Measurements from ENCODE around the gene COQ8B. TPM values are rescaled to one million over a fixed set of nuclear protein-coding genes. Genes with fewer than 3 reads are reported as not detected.
A peak's percentile ranks its signal among the peaks of the same experiment; 100 is the strongest.

Gene COQ8B
- total and polyA plus RNA-seq, 7 experiments from 2014 or later: 14.4 to 48.3 (median 36.9) TPM

DNA sequence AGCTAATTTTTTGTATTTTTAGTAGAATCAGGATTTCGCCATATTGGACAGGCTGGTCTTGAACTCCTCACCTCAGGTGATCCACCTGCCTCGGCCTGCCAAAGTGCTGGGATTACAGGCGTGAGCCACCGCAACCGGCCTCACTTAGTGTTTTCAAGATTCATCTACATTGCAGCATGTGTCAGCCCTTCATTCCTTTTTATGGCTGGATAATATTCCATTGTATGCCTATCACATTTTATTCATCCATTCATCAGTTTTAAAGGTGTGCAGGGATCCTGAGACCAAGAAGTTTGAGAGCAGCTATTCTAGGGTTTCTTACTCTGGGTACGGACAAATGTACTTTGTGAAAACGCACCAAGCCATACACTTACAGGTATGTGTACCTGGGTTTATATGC is 9.1 kb downstream of the COQ8B start:
- no peak overlapping the region for H3K27ac Mint-ChIP-seq

DNA sequence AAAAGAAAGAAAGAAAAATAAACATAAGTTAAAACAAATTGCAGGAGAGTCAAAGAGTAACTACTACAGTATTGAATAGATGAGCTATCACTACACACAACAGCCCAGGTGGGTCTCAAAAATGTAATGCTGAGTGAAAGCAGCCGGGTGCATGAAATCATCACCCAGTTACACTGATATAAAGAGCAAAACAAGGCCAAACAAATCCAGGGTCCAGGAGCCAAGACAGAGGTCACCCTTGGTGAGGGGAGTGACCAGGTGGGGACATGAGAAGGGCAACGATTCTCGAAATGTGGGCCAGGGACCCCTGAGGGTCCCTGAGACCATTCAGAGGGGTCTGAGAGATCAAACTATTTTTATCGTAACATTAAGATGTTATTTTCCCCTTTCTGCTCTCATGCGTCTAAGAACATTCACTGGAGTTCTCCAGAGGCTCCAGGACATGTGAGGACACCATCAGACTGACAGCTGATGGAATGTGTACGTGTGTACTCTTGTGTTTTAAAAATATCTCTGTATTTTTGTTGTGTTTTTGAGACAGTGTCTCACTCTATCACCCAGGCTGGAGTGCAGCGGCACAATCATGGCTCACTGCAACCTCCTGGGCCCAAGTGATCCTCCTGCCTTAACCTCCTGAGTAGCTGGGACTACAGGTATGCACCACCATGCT is 10.6 kb downstream of the COQ8B start:
- H3K4me1 ChIP-seq (ENCODE audit: control insufficient read depth in 2 of 2, insufficient read depth in 2 of 2, low read length in 2 of 2): no peaks in the 10 kb centered on the region
- no peaks in the 10 kb centered on the region for H3K27me3 Mint-ChIP-seq
- intact Hi-C loops (cut with micrococcal nuclease): no loop called here
- DNase-seq (no peak), ATAC-seq (no peak)
- H3K9me3 ChIP-seq (ENCODE audit: control insufficient read depth in 2 of 3, low read length in 3 of 3): no peaks in the 10 kb centered on the region
- H3K4me1 Mint-ChIP-seq: peaks cover 0 to 5% (median under 1%) of the 10 kb centered on the region in 7 donors
- no peaks in the 10 kb centered on the region for H3K9me3 Mint-ChIP-seq
- ChIA-PET POLR2A (interaction anchor here (0.6 kb wide), 1 partner anchor 111 kb away, joined by 3 read pairs; no protein-coding TSS in a partner anchor), CTCF (interaction anchor here (0.7 kb wide), 1 partner anchor 499 kb away, joined by 3 read pairs; no protein-coding TSS in a partner anchor)
- no peak overlapping the region for H3K27ac ChIP-seq (ENCODE audit: low read depth, low read length)
- H3K27me3 ChIP-seq (ENCODE audit: control insufficient read depth in 2 of 2, insufficient read depth in 2 of 2, low read length in 2 of 2): no peaks in the 10 kb centered on the region
- H3K4me3 Mint-ChIP-seq: no peak overlapping the region
- H3K36me3 ChIP-seq (ENCODE audit: control insufficient read depth in 2 of 3, insufficient read depth in 3 of 3, low read length in 3 of 3): peaks cover 3 to 79% (median 6%) of the 10 kb centered on the region in 3 experiments
- no peak overlapping the region for H3K4me3 ChIP-seq (ENCODE audit: low read length)
- H3K27ac Mint-ChIP-seq: peak overlapping the region in 1 of 9 donors; percentile 14
- H3K36me3 Mint-ChIP-seq: peaks cover 9 to 56% (median 26%) of the 10 kb centered on the region in 5 donors

More for the DNA sequence above, 9.1 kb downstream of the COQ8B start:
- intact Hi-C loops (cut with micrococcal nuclease): no loop called here
- ATAC-seq: no peak
- H3K4me3 ChIP-seq (ENCODE audit: low read length): no peak overlapping the region
- H3K27ac ChIP-seq (ENCODE audit: low read depth, low read length): no peak overlapping the region
- ChIA-PET POLR2A (interaction anchor here (0.7 kb wide), 1 partner anchor 28 kb away, joined by 3 read pairs; no protein-coding TSS in a partner anchor), CTCF (interaction anchor here (0.6 kb wide), 1 partner anchor 45 kb away, joined by 3 read pairs; no protein-coding TSS in a partner anchor)
- peaks cover 6 to 69% (median 7%) of the 10 kb centered on the region in 3 experiments for H3K36me3 ChIP-seq (ENCODE audit: control insufficient read depth in 2 of 3, insufficient read depth in 3 of 3, low read length in 3 of 3)
- no peaks in the 10 kb centered on the region for H3K27me3 ChIP-seq (ENCODE audit: control insufficient read depth in 2 of 2, insufficient read depth in 2 of 2, low read length in 2 of 2)
- no peaks in the 10 kb centered on the region for H3K9me3 ChIP-seq (ENCODE audit: control insufficient read depth in 2 of 3, low read length in 3 of 3)
- no peaks in the 10 kb centered on the region for H3K27me3 Mint-ChIP-seq
- no peak overlapping the region for H3K4me3 Mint-ChIP-seq
- no peak for DNase-seq
- no peaks in the 10 kb centered on the region for H3K4me1 ChIP-seq (ENCODE audit: control insufficient read depth in 2 of 2, insufficient read depth in 2 of 2, low read length in 2 of 2)
- H3K9me3 Mint-ChIP-seq: no peaks in the 10 kb centered on the region
- H3K4me1 Mint-ChIP-seq: peaks cover 6 to 13% (median 9%) of the 10 kb centered on the region in 7 donors
- H3K36me3 Mint-ChIP-seq: peaks cover 12 to 53% (median 27%) of the 10 kb centered on the region in 5 donors

DNA sequence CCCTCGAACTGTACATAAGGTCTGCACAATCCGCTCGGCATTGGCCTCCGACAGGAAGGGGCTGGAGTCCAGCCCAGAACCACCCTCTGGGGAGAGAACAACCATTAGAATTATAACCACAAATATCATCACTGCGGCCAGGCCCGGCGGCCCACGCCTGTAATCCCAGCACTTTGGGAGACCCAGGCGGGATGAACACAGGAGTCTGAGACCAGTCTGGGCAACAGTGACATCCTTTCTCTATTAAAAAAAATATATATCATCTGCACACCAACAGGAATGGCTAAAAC is 11.4 kb downstream of the COQ8B start:
- ATAC-seq: no peak

DNA sequence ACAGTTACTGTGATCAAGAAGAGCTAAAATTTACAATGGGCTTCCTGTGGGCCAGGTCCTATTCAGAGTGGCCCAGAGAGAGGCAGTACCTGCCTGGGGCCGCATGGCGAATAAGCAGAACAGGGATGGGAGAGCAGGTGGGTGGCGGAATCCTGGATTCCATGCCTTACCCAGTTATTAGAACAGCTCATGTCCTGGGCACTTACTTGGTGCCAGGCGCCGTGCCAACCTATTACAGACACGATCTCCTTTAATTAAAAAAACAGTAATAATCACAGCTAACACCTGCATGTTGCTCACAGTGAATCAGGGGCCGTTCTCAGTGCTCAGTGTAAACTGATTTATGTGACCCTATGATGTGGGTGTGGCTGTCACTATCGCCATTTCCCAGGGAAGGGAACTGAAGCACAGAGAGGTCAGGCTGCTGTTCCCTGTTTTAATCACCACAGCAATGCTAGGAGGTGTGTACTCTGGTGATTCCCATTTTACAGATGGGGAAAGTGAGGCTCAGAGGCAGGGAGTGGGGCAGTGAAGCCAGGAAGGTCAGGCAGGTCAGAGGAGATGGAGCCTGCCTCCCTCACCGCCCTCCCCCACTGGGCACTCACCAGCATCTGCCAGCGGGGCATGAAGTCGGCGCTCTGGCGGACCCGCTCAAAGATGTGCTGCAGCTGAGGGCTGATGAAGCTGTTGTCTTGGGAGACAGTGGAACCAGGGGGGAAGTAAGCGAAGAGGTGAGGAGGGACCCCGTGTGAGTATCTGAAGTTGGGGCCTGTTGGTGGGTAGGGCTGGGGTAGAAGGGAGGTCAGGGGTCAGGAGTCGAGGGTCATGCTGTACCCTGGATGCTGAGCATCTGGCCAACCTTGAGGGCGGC is 12.0 kb downstream of the COQ8B start:
- Mint-ChIP-seq H3K36me3 (peaks cover 9 to 58% (median 25%) of the 10 kb centered on the region in 5 donors), H3K27ac (peak overlapping the region in 1 of 9 donors; percentile 65), H3K4me1 (peaks cover 0 to 3% (median 0%) of the 10 kb centered on the region in 7 donors), H3K27me3 (no peaks in the 10 kb centered on the region), H3K4me3 (no peak overlapping the region), H3K9me3 (no peaks in the 10 kb centered on the region)
- Histone ChIP-seq H3K27ac (ENCODE audit: low read depth, low read length) (no peak overlapping the region), H3K9me3 (ENCODE audit: control insufficient read depth in 2 of 3, low read length in 3 of 3) (no peaks in the 10 kb centered on the region), H3K27me3 (ENCODE audit: control insufficient read depth in 2 of 2, insufficient read depth in 2 of 2, low read length in 2 of 2) (no peaks in the 10 kb centered on the region), H3K4me3 (ENCODE audit: low read length) (no peak overlapping the region), H3K4me1 (ENCODE audit: control insufficient read depth in 2 of 2, insufficient read depth in 2 of 2, low read length in 2 of 2) (no peaks in the 10 kb centered on the region), H3K36me3 (ENCODE audit: control insufficient read depth in 2 of 3, insufficient read depth in 3 of 3, low read length in 3 of 3) (peaks cover 3 to 83% (median 6%) of the 10 kb centered on the region in 3 experiments)
- ATAC-seq (no peak), DNase-seq (no peak)
- intact Hi-C loops (cut with micrococcal nuclease): no loop called here
- CTCF ChIA-PET: no interaction called here
- POLR2A ChIA-PET: interaction anchor here (1.0 kb wide), 1 partner anchor 12 kb away, joined by 4 read pairs; the partner anchor contains the start of genes COQ8B and ITPKC

More for the DNA sequence above, 11.4 kb downstream of the COQ8B start:
- Histone ChIP-seq H3K27ac (ENCODE audit: low read depth, low read length) (no peak overlapping the region), H3K4me3 (ENCODE audit: low read length) (no peak overlapping the region), H3K27me3 (ENCODE audit: control insufficient read depth in 2 of 2, insufficient read depth in 2 of 2, low read length in 2 of 2) (no peaks in the 10 kb centered on the region), H3K4me1 (ENCODE audit: control insufficient read depth in 2 of 2, insufficient read depth in 2 of 2, low read length in 2 of 2) (no peaks in the 10 kb centered on the region), H3K9me3 (ENCODE audit: control insufficient read depth in 2 of 3, low read length in 3 of 3) (no peaks in the 10 kb centered on the region), H3K36me3 (ENCODE audit: control insufficient read depth in 2 of 3, insufficient read depth in 3 of 3, low read length in 3 of 3) (peaks cover 3 to 81% (median 6%) of the 10 kb centered on the region in 3 experiments)
- ChIA-PET CTCF (no interaction called here), POLR2A (no interaction called here)
- Mint-ChIP-seq H3K4me3 (no peak overlapping the region), H3K9me3 (no peaks in the 10 kb centered on the region), H3K36me3 (peaks cover 9 to 57% (median 28%) of the 10 kb centered on the region in 5 donors), H3K4me1 (peaks cover 0 to 3% (median 0%) of the 10 kb centered on the region in 7 donors), H3K27me3 (no peaks in the 10 kb centered on the region), H3K27ac (peak overlapping the region in 1 of 9 donors; percentile 65)
- DNase-seq: no peak
- intact Hi-C loops (cut with micrococcal nuclease): no loop called here

DNA sequence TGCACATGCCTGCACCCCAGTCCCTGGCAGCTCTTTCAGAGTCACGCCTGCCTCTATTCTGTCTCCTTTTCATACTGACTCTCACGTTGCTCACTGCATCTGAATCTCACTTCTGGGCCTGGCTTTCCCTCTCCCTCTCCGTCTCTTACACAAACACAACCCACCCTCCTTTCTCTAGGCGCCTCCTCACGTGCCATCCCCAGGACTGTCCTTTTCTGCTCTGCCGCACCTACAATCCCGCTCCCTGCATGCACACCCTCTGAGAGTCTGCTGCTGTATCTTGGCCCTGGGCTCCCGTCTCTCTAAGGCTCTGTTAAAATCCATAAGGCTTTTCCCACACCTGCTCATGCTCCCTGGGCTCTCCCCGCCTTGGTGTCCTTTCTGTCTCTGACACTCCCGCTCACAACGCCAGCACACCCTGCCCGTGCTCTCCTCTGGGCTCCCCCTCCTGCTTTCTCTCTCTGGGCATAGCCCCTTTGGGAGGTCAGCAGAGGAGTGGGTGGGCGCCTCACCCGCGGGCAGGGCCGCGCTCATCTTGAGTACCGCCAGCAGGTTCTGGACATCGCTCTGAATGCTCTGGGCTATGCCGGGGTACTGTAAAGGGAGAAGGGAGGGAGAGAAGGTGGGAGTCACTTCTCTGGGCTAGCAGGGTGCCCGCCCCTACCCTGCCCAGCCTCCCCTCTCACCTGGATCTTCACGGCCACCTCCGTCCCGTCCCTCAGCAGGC is 13.5 kb downstream of the COQ8B start:
- CTCF ChIA-PET: no interaction called here
- peaks cover 9 to 50% (median 18%) of the 10 kb centered on the region in 5 donors for H3K36me3 Mint-ChIP-seq
- no peak for DNase-seq
- H3K4me3 Mint-ChIP-seq: no peak overlapping the region
- Histone ChIP-seq H3K4me3 (ENCODE audit: low read length) (no peak overlapping the region), H3K9me3 (ENCODE audit: control insufficient read depth in 2 of 3, low read length in 3 of 3) (no peaks in the 10 kb centered on the region), H3K27me3 (ENCODE audit: control insufficient read depth in 2 of 2, insufficient read depth in 2 of 2, low read length in 2 of 2) (no peaks in the 10 kb centered on the region), H3K36me3 (ENCODE audit: control insufficient read depth in 2 of 3, insufficient read depth in 3 of 3, low read length in 3 of 3) (peaks cover 0 to 75% (median 0%) of the 10 kb centered on the region in 3 experiments), H3K27ac (ENCODE audit: low read depth, low read length) (no peak overlapping the region), H3K4me1 (ENCODE audit: control insufficient read depth in 2 of 2, insufficient read depth in 2 of 2, low read length in 2 of 2) (no peaks in the 10 kb centered on the region)
- intact Hi-C loops (cut with micrococcal nuclease): no loop called here
- no peak overlapping the region for H3K27ac Mint-ChIP-seq
- POLR2A ChIA-PET: interaction anchor here (1.2 kb wide), 1 partner anchor 12 kb away, joined by 3 read pairs; the partner anchor contains the start of gene NUMBL
- no peaks in the 10 kb centered on the region for H3K27me3 Mint-ChIP-seq
- H3K9me3 Mint-ChIP-seq: no peaks in the 10 kb centered on the region
- peaks cover 0 to 4% (median 0%) of the 10 kb centered on the region in 7 donors for H3K4me1 Mint-ChIP-seq
- no peak for ATAC-seq

- peaks cover 9 to 50% (median 19%) of the 10 kb centered on the region in 5 donors for H3K36me3 Mint-ChIP-seq
- ATAC-seq (no peak), DNase-seq (no peak)
- H3K36me3 ChIP-seq (ENCODE audit: control insufficient read depth in 2 of 3, insufficient read depth in 3 of 3, low read length in 3 of 3): peaks cover 0 to 72% (median 0%) of the 10 kb centered on the region in 3 experiments
- intact Hi-C loops (cut with micrococcal nuclease): no loop called here
- H3K27me3 Mint-ChIP-seq: no peaks in the 10 kb centered on the region
- ChIA-PET POLR2A (interaction anchor here (1.2 kb wide), 1 partner anchor 12 kb away, joined by 3 read pairs; the partner anchor contains the start of gene NUMBL), CTCF (interaction anchor here (0.5 kb wide), 1 partner anchor 421 kb away, joined by 3 read pairs; no protein-coding TSS in a partner anchor)
- H3K9me3 ChIP-seq (ENCODE audit: control insufficient read depth in 2 of 3, low read length in 3 of 3): no peaks in the 10 kb centered on the region
- peaks cover 0 to 3% (median 0%) of the 10 kb centered on the region in 7 donors for H3K4me1 Mint-ChIP-seq
- H3K4me3 ChIP-seq (ENCODE audit: low read length): no peak overlapping the region
- H3K27me3 ChIP-seq (ENCODE audit: control insufficient read depth in 2 of 2, insufficient read depth in 2 of 2, low read length in 2 of 2): no peaks in the 10 kb centered on the region
- H3K4me1 ChIP-seq (ENCODE audit: control insufficient read depth in 2 of 2, insufficient read depth in 2 of 2, low read length in 2 of 2): no peaks in the 10 kb centered on the region
- no peaks in the 10 kb centered on the region for H3K9me3 Mint-ChIP-seq
- no peak overlapping the region for H3K27ac Mint-ChIP-seq
- H3K27ac ChIP-seq (ENCODE audit: low read depth, low read length): no peak overlapping the region
- no peak overlapping the region for H3K4me3 Mint-ChIP-seq
Observed at GRCh38 chr19:40702337-40703012, 14.2 kb downstream of the COQ8B start.

Measured in naive thymus-derived CD4-positive, alpha-beta T cell (primary cell).